Aorta (tissue), 5 donors: ENCODE data around the gene SEMA5B. TPM values are rescaled to one million over a fixed set of nuclear protein-coding genes. Genes with fewer than 3 reads are reported as not detected.
A peak's percentile ranks its signal among the peaks of the same experiment; 100 is the strongest.

Source experiments
- ATAC-seq: fragments of 200-7000 bp; cut with Tn5 transposase; one replicate; pipeline ENCODE4 v1.9.1; 2022; ENCODE audit warnings: moderate library complexity; ENCODE audit not compliant: low FRiP score
- DNase-seq, 2 donors: peaks; one replicate each; pipeline ENCODE4 v3.0.0-alpha.2; 2020
- H3K27ac ChIP-seq, 2 donors: one replicate each; pipeline ENCODE4 v1.5.1; 2013; ENCODE audit warnings: low read length in 2 of 2, mild to moderate bottlenecking in 2 of 2, moderate library complexity in 2 of 2, control low read depth in 1 of 2, inconsistent platforms in 1 of 2, low read depth in 1 of 2
- H3K27me3 ChIP-seq, 2 donors: one replicate each; pipeline ENCODE4 v1.6.1; 2013; ENCODE audit warnings: control low read depth in 1 of 2, low read length in 1 of 2, mild to moderate bottlenecking in 1 of 2, moderate library complexity in 1 of 2; ENCODE audit not compliant: insufficient read depth in 2 of 2, control insufficient read depth in 1 of 2
- H3K36me3 ChIP-seq, 2 donors: one replicate each; pipeline ENCODE4 v1.6.1; 2013; ENCODE audit warnings: control low read depth in 1 of 2, low read length in 1 of 2, mild to moderate bottlenecking in 1 of 2; ENCODE audit not compliant: insufficient read depth in 2 of 2, control insufficient read depth in 1 of 2
- H3K4me1 ChIP-seq, 2 donors: one replicate each; pipeline ENCODE4 v1.6.1; 2013; ENCODE audit warnings: low read length in 2 of 2, control low read depth in 1 of 2, mild to moderate bottlenecking in 1 of 2, moderate library complexity in 1 of 2; ENCODE audit not compliant: insufficient read depth in 2 of 2, control insufficient read depth in 1 of 2
- H3K4me3 ChIP-seq, 2 donors: one replicate each; pipeline ENCODE4 v1.5.1; 2013; ENCODE audit warnings: low read length in 2 of 2, control low read depth in 1 of 2, mild to moderate bottlenecking in 1 of 2
- H3K9me3 ChIP-seq: one replicate; pipeline ENCODE4 v1.6.1; 2013; ENCODE audit warnings: mild to moderate bottlenecking, low read length; ENCODE audit not compliant: control insufficient read depth
- WGBS, 2 donors: extraction: QIAGEN DNeasy Blood & Tissue Kit; methylation state at CpG; one replicate each; pipeline ENCODE4 v1.1.7; 2013; 5-methylcytosine and 5-hydroxymethylcytosine counted together
- intact Hi-C, 2 donors: fragments of 100-400 bp; cut with DNase I; formaldehyde crosslinking; loops; one replicate each; pipeline versions ENCODE4 v1.14.2 to v1.15.0; 2022
- polyA plus RNA-seq, 2 donors: library from polyadenylated mRNA; stranded (reverse); fragments of 200-250 nt; gene quantifications; one replicate each; pipeline ENCODE4 v1.2.3, GENCODE V29; 2013
- total RNA-seq, 2 donors: library from RNA; stranded (reverse); fragmentation: NEBNext Ultra II Directional; extraction: Animal tissue kit (Norgen Biotek cat#: 25700); gene quantifications; one replicate each; pipeline ENCODE4 v1.2.1, GENCODE V29; 2021
- donor health status: healthy with polysubstance abuse.
- donor health status: Bipolar disorder and iron deficiency.
- donor health status: DM: no; HTN: no; CAD: no.
- donor health status: DM: no; HTN: no; CAD: no.
- donor health status: DM: yes; HTN: yes; CAD: no.

SEMA5B gene
- total and polyA plus RNA-seq, 4 donors: under 0.01 to 4.9 (median 0.92) TPM

DNA sequence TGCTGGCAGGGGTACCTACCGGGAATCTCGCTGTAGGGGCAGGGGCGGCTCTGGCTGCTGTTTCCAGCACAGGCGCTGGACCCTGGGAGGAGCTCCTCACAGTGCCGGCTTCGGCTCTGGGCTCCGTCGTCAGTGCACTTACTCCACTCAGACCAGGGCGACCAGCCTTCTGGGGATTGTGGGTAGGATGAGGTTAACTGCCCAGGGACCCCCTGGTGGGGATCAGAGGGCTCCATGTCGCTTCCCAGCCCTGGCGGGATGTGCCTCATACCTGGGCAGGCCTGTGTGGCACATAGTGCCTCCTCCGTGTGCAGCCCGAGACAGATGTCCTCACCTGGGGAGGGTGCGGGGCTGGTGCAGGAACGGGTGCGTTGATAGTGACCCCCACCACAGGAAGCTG is 115.7 kb downstream of the SEMA5B start:
- no peak for DNase-seq
- H3K4me1 ChIP-seq: no peaks in the 10 kb centered on the region
- 94 to 95% methylated on average over 16 of the region's 16 CpGs for WGBS, 2 donors
- H3K4me3 ChIP-seq: no peak overlapping the region
- no peaks in the 10 kb centered on the region for H3K27me3 ChIP-seq
- H3K27ac ChIP-seq: no peak overlapping the region
- no peak for ATAC-seq
- H3K36me3 ChIP-seq: no peaks in the 10 kb centered on the region
- intact Hi-C loops: no loop called here
- H3K9me3 ChIP-seq: no peaks in the 10 kb centered on the region

DNA sequence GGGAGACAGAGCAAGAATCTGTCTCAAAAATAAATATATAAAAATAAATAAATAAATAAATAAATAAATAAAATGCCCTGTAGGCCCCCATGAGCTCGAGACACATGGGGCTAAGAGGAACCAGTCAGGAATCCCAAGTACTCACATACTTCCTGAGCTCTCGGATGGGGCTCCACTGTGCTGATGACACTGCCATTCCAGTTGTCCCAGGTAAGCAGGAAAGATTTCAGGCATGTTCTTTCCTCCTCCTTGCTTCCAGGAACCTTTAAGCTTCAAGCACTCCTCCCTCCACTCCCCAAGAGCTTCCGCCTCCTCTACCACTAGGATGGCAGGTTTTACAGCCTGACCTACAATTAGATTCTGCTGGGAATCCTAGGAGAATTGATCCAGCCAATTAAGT is 119.3 kb downstream of the SEMA5B start:
- 89 to 97% methylated on average over 3 of the region's 3 CpGs for WGBS, 2 donors

DNA sequence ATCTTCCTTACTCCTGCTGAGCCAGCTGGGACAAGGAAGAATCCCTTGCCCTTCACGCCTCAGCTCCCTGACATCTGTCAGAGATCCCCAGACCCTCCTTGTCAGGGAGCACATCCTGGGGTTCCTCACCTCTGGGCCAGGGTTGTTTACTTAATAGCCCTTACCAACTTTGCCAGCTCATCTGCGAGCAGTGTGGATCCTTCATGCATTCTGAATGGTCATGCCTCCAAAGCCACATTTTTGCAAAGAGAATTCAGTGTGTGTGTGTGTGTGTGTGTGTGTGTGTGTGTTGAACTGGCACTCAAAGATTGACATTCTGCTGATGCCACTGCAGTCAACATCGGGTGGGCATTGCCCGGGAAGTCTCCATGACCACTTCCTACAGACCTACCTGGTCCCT is 120.1 kb downstream of the SEMA5B start:
- DNase-seq (no peak), ATAC-seq (no peak)
- WGBS, 2 donors: 95 to 98% methylated on average over 4 of the region's 4 CpGs
- H3K4me3 ChIP-seq: no peak overlapping the region
- H3K36me3 ChIP-seq: no peaks in the 10 kb centered on the region
- H3K4me1 ChIP-seq: no peaks in the 10 kb centered on the region
- intact Hi-C loops: no loop called here
- no peak overlapping the region for H3K27ac ChIP-seq
- H3K27me3 ChIP-seq: no peaks in the 10 kb centered on the region
- no peaks in the 10 kb centered on the region for H3K9me3 ChIP-seq

More for the DNA sequence above, 119.3 kb downstream of the SEMA5B start:
- H3K27ac ChIP-seq: no peak overlapping the region
- ATAC-seq (no peak), DNase-seq (no peak)
- H3K27me3 ChIP-seq: no peaks in the 10 kb centered on the region
- intact Hi-C loops: no loop called here
- H3K9me3 ChIP-seq: no peaks in the 10 kb centered on the region
- no peaks in the 10 kb centered on the region for H3K4me1 ChIP-seq
- no peaks in the 10 kb centered on the region for H3K36me3 ChIP-seq
- H3K4me3 ChIP-seq: no peak overlapping the region

DNA sequence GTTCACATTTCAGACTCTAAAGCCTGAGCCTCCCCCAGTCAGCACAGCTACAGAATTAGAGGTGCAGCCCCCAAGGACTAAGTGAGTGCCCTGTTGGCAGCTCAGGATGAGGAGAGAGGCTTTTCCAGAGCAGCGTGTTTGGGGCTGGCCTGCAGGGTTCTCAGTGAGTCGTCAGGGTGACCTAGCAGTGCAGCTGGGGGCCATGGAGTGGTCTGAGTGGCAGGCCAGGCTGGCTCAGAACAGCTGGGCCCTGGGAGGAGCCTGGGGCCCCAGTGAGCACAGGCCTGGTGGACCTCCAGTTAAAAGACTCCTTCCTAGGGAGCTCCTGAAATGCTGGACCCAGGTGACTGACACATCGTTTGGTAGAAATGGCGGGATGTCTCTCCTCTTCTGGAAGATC is 124.4 kb downstream of the SEMA5B start:
- no peak overlapping the region for H3K27ac ChIP-seq
- intact Hi-C loops: no loop called here
- H3K4me3 ChIP-seq: no peak overlapping the region
- H3K27me3 ChIP-seq: peaks cover 0 to 2% of the 10 kb centered on the region in 2 donors
- DNase-seq (peak in 1 of 2 donors; percentile 55), ATAC-seq (no peak)
- no peaks in the 10 kb centered on the region for H3K4me1 ChIP-seq
- H3K36me3 ChIP-seq: no peaks in the 10 kb centered on the region
- no peaks in the 10 kb centered on the region for H3K9me3 ChIP-seq
- 37 to 61% methylated on average over 4 of the region's 4 CpGs for WGBS, 2 donors

DNA sequence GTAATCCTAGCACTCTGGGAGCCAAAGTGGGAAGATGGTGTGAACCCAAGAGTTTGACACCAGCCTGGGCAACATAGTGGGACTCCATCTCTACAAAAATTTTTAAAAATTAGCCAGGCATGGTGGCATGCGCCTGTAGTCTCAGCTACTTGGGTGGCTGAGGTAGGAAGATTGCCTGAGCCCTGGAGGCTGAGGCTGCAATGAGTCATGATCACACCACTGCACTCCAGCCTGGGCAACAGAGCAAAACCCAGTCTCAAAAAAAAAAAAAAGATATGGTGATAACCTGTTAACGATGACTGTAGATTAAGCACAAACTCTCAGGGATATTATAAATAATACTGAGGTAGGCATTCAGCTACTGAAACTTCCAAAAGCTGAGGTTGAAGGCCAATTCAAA is 125.2 kb downstream of the SEMA5B start:
- Histone ChIP-seq H3K9me3 (no peaks in the 10 kb centered on the region), H3K27me3 (peaks cover 0 to 2% of the 10 kb centered on the region in 2 donors), H3K27ac (no peak overlapping the region), H3K4me3 (no peak overlapping the region), H3K36me3 (no peaks in the 10 kb centered on the region), H3K4me1 (no peaks in the 10 kb centered on the region)
- ATAC-seq (no peak), DNase-seq (no peak)
- 48 to 68% methylated on average over 2 of the region's 2 CpGs for WGBS, 2 donors
- intact Hi-C loops: no loop called here

DNA sequence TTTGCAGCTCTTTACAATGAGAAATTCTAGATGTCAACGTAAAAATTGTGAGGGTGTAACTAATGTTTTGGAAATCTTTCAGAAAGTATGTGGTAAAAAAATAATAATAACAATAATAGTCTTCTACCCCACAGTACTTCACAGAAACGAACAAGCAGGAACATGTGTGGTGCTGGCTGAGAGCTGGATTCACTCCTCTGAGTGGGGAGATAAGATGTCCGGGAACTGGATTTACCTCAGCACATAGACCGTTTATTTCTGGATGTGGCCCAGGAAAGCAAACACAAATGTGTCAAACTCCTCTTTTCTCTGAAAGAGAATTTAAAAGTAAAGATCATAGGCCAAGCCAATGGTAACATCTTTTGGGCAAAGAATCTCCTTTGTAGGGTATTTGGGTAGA is 129.3 kb downstream of the SEMA5B start:
- WGBS, 2 donors: 10 to 18% methylated on average over 4 of the region's 4 CpGs
- H3K27me3 ChIP-seq: peaks cover 0 to 2% of the 10 kb centered on the region in 2 donors
- intact Hi-C loops: no loop called here
- H3K27ac ChIP-seq: no peak overlapping the region
- DNase-seq: no peak
- no peak for ATAC-seq
- H3K36me3 ChIP-seq: no peaks in the 10 kb centered on the region
- H3K9me3 ChIP-seq: no peaks in the 10 kb centered on the region
- H3K4me3 ChIP-seq: no peak overlapping the region
- H3K4me1 ChIP-seq: no peaks in the 10 kb centered on the region

DNA sequence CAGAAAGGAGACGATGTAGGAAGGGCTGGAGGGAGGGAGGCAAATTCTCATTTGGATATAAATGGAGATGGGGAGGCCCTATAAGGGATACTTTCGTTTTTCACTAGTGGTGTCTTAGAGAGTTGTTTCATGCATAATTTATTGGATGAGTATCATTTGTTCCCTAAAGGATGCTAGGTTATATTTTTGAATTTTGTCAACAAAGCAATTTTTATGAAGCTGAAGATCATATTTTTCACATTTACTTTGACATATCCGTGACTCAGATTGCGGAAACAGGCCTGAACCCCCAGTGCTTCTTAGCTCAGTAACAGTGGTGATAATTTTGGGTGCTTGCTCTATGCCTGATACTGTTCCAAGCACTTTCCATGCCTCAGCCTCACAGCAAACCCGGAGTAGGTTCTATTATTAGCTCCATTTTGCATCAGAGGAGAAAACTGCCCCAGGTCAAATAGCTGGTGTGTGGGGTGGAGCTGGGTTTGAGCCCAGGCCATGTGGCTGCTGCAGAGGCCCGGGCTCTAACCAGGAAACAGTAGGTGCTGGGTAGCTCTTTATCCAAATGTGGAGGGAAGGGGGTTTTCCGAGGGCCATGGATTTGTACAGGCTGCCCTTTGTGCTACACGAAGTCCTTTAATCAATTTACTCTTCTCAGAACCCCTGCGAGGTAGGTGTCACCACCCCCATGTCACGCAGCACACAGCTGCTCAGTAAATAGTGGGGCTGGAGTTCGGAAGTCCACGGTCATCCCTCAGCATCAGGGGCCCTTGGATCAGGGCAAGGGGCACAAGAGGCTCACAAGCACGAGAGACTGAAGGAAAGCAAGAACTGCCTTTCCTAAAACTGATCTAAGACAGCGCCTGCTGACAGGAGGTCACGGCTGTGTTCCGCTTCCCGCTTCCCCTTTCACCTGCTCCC is 133.6 kb downstream of the SEMA5B start:
- Histone ChIP-seq H3K9me3 (no peaks in the 10 kb centered on the region), H3K4me1 (peaks cover 0 to 4% of the 10 kb centered on the region in 2 donors), H3K27me3 (peaks cover 0 to 2% of the 10 kb centered on the region in 2 donors), H3K27ac (no peak overlapping the region), H3K4me3 (no peak overlapping the region), H3K36me3 (no peaks in the 10 kb centered on the region)
- WGBS, 2 donors: 70 to 71% methylated on average over 17 of the region's 17 CpGs
- no peak for ATAC-seq
- DNase-seq: no peak
- intact Hi-C loops: no loop called here

DNA sequence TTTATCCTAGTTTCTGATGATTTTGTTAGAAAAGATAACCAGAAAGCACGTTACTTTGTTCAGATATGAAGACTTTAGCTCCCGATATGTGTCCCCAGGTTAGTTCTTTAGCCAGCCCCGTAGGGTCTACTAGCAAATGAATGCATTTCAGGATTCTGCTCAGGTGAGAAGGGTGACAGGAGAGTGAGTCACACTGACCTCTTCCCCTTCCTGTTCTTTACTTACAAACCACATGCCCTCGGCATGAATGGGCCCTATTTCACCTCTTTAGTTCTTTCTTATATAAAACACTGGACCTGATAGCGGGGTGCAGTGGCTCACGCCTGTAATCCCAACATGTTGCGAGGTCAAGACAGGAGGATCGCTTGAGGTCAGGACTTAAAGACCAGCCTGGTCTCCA is 134.3 kb downstream of the SEMA5B start:
- Histone ChIP-seq H3K36me3 (no peaks in the 10 kb centered on the region), H3K4me3 (no peak overlapping the region), H3K9me3 (no peaks in the 10 kb centered on the region), H3K27ac (no peak overlapping the region), H3K4me1 (peaks cover 0 to 4% of the 10 kb centered on the region in 2 donors), H3K27me3 (peaks cover 0 to under 1% of the 10 kb centered on the region in 2 donors)
- intact Hi-C loops: no loop called here
- WGBS, 2 donors: 94 to 95% methylated on average over 8 of the region's 8 CpGs
- no peak for DNase-seq
- no peak for ATAC-seq
